ENCODE data around the gene TMEM63A.

The TMEM63A gene

DNA sequence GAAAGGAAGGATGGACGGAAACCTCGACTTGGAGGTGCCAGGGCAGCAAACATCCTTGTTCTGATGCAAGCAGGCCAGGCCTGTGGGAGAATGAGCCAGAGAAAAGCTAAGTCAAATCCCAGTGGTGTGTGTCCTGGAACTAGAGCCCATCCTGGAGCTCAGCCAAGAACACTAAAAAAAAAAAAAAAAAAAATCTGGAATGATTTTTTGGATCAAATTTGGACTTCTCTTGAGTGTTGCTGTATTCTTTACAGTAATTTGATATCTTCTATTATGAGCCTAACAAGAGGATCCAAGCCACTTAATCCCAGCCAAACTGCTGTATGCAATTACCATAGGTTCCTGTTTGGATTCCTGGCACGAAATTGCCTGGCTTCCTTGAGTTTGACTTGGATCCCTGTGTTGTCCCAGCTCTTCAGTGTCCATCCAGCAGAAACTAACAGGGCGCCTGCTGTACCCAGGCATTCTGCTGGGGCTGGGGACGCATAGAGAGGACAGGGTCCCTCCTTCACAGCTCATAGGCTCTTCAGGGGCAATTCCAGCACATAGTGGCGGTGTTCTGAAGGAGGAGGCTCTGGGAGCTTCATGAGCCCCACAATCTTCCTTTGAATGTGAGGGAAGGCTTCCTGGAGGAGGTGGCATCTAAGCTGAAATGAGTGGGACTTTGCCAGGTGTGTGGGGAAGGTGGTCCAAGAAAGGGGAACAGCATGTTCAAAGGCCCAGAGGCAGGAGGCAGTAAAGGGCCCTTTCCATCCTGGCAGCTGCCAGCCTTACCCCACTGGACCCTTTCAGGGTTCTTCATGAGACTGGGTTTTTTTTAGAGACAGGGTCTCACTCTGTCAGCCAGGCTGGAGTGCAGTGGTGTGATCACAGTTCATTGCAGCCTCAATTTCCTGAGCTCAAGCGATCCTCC, 47.5 kb downstream of the TMEM63A start:
- H3K4me3 ChIP-seq (ENCODE audit: low read depth, low read length), result no peak overlapping the region
- TF ChIP-seq, protein P1, sequence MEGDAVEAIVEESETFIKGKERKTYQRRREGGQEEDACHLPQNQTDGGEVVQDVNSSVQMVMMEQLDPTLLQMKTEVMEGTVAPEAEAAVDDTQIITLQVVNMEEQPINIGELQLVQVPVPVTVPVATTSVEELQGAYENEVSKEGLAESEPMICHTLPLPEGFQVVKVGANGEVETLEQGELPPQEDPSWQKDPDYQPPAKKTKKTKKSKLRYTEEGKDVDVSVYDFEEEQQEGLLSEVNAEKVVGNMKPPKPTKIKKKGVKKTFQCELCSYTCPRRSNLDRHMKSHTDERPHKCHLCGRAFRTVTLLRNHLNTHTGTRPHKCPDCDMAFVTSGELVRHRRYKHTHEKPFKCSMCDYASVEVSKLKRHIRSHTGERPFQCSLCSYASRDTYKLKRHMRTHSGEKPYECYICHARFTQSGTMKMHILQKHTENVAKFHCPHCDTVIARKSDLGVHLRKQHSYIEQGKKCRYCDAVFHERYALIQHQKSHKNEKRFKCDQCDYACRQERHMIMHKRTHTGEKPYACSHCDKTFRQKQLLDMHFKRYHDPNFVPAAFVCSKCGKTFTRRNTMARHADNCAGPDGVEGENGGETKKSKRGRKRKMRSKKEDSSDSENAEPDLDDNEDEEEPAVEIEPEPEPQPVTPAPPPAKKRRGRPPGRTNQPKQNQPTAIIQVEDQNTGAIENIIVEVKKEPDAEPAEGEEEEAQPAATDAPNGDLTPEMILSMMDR (IDR thresholded peaks at IDR 0.05; ENCODE audit: low read depth, low read length), result no peak

DNA sequence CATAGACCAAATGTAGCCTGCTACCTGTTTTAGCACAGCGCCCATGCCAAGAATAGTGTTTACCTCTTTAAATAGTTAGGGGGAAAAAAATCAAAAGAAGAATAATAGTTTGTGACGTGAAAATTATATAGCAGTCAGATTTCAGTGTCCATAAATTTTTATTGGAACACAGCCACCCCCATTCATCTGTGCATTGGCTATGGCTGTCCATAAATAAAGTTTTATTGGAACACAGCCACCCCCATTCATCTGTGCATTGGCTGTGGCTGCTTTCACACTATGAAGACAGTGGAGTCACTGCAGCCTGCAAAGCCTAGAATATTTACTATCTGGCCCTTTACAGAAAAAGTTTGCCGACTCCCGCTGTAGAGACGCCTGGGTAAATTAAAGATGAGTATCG, 51.3 kb downstream of the TMEM63A start:
- TF ChIP-seq, protein P1 (IDR thresholded peaks at IDR 0.05; ENCODE audit: low read depth, low read length), result no peak
- no peak overlapping the region for H3K4me3 ChIP-seq (ENCODE audit: low read depth, low read length)

DNA sequence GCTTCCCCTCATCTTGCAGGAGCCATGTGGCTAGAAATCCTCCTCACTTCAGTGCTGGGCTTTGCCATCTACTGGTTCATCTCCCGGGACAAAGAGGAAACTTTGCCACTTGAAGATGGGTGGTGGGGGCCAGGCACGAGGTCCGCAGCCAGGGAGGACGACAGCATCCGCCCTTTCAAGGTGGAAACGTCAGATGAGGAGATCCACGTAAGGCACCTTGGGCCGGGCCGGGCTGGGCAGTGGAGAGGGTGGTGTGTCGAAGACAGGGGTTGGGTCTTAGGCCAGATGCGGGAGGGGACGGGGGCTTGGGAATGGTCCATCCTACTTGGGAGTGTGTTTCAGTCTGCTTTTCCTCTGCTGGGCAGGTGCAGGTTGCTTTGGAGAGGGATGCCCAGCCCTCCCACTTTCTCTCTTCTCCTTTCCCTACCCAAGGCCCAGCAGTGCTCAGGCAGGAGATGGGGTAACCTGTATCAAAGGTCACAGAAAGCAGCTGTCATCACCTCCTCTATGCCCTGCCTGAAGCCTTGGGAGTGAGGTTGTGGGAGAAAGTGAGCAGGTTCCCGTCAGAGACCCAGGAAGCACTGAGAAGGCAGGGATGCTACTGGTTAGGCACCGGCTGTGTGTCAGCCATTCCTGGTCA, 53.4 kb downstream of the TMEM63A start:
- TF ChIP-seq, protein P1 (IDR thresholded peaks at IDR 0.05; ENCODE audit: low read depth, low read length), result no peak
- no peak overlapping the region for H3K4me3 ChIP-seq (ENCODE audit: low read depth, low read length)

DNA sequence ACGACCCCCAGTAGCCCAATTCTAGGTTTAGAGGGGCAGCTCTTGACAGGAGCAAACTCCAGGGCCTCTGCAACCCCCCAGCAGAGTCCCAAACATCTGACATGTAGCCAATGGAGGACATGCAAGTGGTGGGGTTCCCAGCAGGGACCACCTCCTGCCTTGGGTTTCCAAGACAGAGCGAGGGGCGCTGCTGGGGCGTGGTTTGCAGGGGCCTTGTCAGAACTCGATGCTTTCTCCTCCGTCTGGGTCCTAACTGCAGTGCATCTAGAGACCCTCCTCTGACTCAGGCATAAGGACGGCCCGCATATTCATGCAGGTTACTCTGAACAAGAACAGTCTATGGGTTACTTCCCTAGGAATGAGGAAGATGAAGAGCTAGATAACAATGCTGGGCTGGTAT, 55.1 kb downstream of the TMEM63A start:
- TF ChIP-seq, protein P1 (IDR thresholded peaks at IDR 0.05; ENCODE audit: low read depth, low read length), result no peak

DNA sequence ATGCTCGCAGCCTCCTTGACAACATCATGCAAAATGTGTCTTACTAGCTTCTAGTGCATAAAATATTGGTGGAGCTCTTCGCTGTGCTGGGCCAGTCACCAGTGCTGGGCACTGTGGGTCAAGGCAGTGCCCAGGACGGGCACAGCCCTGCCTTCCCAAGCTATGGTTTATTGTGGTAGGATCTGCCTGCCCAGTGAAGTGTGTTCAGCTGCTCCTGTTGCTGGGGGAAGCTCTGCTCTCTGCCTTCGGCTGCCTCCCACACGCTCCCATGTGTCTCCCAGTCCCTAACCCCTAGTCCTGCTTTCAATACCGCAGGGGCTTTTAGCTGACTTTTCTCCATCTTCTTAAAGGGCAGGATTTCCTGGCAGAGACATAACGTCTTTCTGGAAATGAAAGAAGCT, 56.6 kb downstream of the TMEM63A start:
- TF ChIP-seq, protein P1 (IDR thresholded peaks at IDR 0.05; ENCODE audit: low read depth, low read length), result no peak

More for the DNA sequence above, 55.1 kb downstream of the TMEM63A start:
- H3K4me3 ChIP-seq (ENCODE audit: low read depth, low read length), result no peak overlapping the region

DNA sequence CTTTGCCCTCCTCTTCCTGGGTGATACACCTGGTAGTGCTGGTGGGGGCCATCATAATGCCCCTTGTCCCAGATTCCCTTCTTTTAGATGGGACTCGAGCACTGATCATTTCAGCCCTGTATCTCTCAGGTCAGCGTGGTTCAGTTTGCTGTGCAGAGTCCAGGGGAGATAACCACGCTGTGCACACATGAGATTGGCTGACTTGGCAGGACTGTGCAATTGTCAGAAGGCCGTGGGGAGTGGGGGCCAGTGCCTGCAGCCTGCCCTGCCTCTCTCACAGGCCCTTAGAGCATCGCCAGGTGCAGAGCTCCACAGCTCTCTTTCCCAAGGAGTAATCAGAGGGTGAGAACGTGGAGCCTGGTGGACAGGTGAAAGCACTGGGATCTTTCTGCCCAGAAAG, 57.1 kb downstream of the TMEM63A start:
- no peak overlapping the region for H3K4me3 ChIP-seq (ENCODE audit: low read depth, low read length)
- TF ChIP-seq, protein P1 (IDR thresholded peaks at IDR 0.05; ENCODE audit: low read depth, low read length), result no peak

More for the DNA sequence above, 56.6 kb downstream of the TMEM63A start:
- H3K4me3 ChIP-seq (ENCODE audit: low read depth, low read length), result no peak overlapping the region

DNA sequence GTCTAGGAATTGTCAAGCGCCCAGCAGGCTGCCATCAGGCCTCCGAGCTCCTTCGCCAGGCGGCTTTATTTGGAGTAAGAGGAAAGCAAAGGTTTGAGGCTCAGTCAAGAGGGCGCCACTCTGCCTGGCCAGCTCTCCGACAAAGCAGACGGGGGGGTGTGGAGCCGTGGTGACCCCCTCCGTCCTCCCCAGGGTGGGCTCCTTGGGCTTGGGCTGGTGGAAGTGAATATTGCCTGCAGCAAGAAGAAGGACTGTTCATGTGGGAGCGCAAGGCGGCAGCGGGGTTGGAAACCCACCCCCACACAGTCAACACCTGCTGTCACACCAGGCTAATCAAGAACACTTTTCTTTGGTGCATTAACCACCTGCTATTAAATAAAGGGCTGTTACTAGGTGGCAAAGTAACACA, 57.6 kb downstream of the TMEM63A start:
- TF ChIP-seq, protein P1 (IDR thresholded peaks at IDR 0.05; ENCODE audit: low read depth, low read length), result no peak
- H3K4me3 ChIP-seq (ENCODE audit: low read depth, low read length), result no peak overlapping the region
